Fibroblast of the aortic adventitia (primary cell): ENCODE measurements around the gene TTC23. TPM values are rescaled to one million over a fixed set of nuclear protein-coding genes. Genes with fewer than 3 reads are reported as not detected.

ENCODE experiments used
- DNase-seq: peaks from one replicate; pipeline ENCODE4 v3.0.0-alpha.2; 2010; ENCODE audit warnings: low read depth
- H3K4me3 ChIP-seq: 2 replicates; pipeline ENCODE4 v1.5.1; 2011; ENCODE audit warnings: low read depth, mild to moderate bottlenecking, control low read depth, low read length, moderate library complexity
- total RNA-seq: library from RNA; depleted of rRNA; stranded (reverse); fragments of >200 nt; gene quantifications from 2 replicates; pipeline ENCODE4 v1.2.3, GENCODE V29; 2012; ENCODE audit warnings: low replicate concordance
- TF ChIP-seq, protein P1 (sequence below): IDR thresholded peaks from 2 replicates; pipeline ENCODE4 v1.5.1; 2011; ENCODE audit warnings: mild to moderate bottlenecking, low read length, control low read depth, inconsistent platforms; ENCODE audit not compliant: insufficient read depth

TTC23 gene
- total RNA-seq, 1 donor: 36.7 TPM

DNA sequence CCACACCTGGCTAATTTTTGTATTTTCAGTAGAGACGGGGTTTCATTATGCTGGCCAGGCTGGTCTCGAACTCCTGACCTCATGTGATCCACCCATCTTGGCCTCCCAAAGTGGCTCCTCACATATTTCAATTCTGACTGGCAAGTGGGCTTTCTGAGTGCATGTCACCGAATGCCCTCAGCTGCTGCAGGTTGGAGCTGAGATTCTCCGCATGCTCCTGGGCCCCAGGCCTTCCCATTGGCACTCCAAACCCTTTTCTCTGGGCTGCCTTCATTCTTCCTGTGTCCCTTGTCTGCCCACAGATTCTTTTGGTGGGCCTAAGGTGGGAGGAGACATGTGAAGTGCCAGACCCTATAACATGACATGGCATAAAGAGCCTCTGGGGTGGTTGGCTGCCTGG is 77.2 kb downstream of the TTC23 start:
- TF ChIP-seq, protein P1, sequence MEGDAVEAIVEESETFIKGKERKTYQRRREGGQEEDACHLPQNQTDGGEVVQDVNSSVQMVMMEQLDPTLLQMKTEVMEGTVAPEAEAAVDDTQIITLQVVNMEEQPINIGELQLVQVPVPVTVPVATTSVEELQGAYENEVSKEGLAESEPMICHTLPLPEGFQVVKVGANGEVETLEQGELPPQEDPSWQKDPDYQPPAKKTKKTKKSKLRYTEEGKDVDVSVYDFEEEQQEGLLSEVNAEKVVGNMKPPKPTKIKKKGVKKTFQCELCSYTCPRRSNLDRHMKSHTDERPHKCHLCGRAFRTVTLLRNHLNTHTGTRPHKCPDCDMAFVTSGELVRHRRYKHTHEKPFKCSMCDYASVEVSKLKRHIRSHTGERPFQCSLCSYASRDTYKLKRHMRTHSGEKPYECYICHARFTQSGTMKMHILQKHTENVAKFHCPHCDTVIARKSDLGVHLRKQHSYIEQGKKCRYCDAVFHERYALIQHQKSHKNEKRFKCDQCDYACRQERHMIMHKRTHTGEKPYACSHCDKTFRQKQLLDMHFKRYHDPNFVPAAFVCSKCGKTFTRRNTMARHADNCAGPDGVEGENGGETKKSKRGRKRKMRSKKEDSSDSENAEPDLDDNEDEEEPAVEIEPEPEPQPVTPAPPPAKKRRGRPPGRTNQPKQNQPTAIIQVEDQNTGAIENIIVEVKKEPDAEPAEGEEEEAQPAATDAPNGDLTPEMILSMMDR: no peak
- no peak overlapping the region for H3K4me3 ChIP-seq
- no peak for DNase-seq

DNA sequence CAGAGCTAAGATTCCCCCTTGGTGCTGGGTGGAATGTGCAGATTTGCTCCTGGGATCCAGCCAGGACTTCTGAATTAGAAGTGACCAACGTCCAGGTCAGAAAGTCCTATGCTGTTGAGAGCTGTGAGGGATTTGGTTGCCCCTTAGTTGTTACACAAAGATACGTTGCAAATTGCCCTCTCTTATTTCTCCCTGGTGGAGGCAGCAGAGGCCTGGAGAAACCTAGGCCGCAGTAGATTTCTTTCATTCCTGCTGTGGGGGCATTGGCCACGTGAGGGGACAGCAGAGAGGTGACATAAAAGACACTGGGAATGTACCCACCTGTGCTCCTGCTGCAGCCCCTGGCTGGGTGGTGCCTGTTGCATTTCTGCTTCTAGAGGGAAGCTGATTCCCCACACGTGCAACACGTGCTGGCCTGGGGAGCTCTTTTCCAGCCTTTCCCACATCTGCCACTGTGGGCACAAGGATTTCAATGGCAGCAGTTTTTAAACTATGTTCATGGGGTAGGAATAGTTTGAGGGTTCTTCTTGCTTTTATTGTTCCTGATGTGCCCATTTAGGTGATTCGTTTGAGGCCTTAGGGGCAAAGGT is 78.8 kb downstream of the TTC23 start:
- no peak overlapping the region for H3K4me3 ChIP-seq
- no peak for DNase-seq
- TF ChIP-seq, protein P1: no peak

GRCh38 chr15:99169769-99170311 is 79.5 kb downstream of the TTC23 start:
- H3K4me3 ChIP-seq: no peak overlapping the region
- peak; percentile 72 for DNase-seq
- TF ChIP-seq, protein P1: no peak

- no peak for DNase-seq
- no peak overlapping the region for H3K4me3 ChIP-seq
- TF ChIP-seq, protein P1: no peak
Measured at GRCh38 chr15:99168601-99169580, 80.5 kb downstream of the TTC23 start.

- no peak overlapping the region for H3K4me3 ChIP-seq
- no peak for DNase-seq
- TF ChIP-seq, protein P1: no peak
Measured at GRCh38 chr15:99167640-99168039, 81.7 kb downstream of the TTC23 start.

GRCh38 chr15:99167201-99167600 is 82.2 kb downstream of the TTC23 start:
- DNase-seq: no peak
- H3K4me3 ChIP-seq: no peak overlapping the region
- TF ChIP-seq, protein P1: no peak
